Heart left ventricle (tissue), 16 donors: ENCODE results near the gene ELOVL2. TPM values are rescaled to one million over a fixed set of nuclear protein-coding genes. Genes with fewer than 3 reads are reported as not detected.
A peak's percentile ranks its signal among the peaks of the same experiment; 100 is the strongest.

Experiments used
- ATAC-seq, 4 donors: fragments of 200-7000 bp; cut with Tn5 transposase; one replicate each; pipeline ENCODE4 v1.9.1; 2020 to 2022; ENCODE audit warnings: moderate library complexity in 4 of 4, mild to moderate bottlenecking in 3 of 4, moderate number of reproducible peaks in 1 of 4
- DNase-seq, 5 donors: peaks; one replicate each; pipeline ENCODE4 v3.0.0-alpha.2; 2020
- H3K27ac ChIP-seq, 12 donors: fragments of 200-600 bp; sonication (generic) in 4 of 12; one replicate each; pipeline versions ENCODE4 v1.5.0 to v1.8.0; 2016 to 2022; ENCODE audit warnings: mild to moderate bottlenecking in 2 of 12
- H3K27me3 ChIP-seq, 9 donors: fragments of 200-600 bp; sonication (generic) in 2 of 9; one replicate each; pipeline versions ENCODE4 v1.5.1 to v1.8.0; 2016 to 2022; ENCODE audit warnings: mild to moderate bottlenecking in 3 of 9
- H3K36me3 ChIP-seq, 9 donors: fragments of 200-600 bp; sonication (generic) in 2 of 9; one replicate each; pipeline versions ENCODE4 v1.5.0 to v1.8.0; 2018 to 2022; ENCODE audit warnings: mild to moderate bottlenecking in 2 of 9
- H3K4me1 ChIP-seq, 12 donors: fragments of 200-600 bp; sonication (generic) in 4 of 12; one replicate each; pipeline versions ENCODE4 v1.5.0 to v1.8.0; 2016 to 2022; ENCODE audit warnings: mild to moderate bottlenecking in 3 of 12
- H3K4me3 ChIP-seq, 12 donors: fragments of 200-600 bp; sonication (generic) in 4 of 12; one replicate each; pipeline versions ENCODE4 v1.5.0 to v1.8.0; 2017 to 2022; ENCODE audit warnings: mild to moderate bottlenecking in 9 of 12, moderate library complexity in 4 of 12
- H3K9me3 ChIP-seq, 12 donors: fragments of 200-600 bp; sonication (generic) in 4 of 12; one replicate each; pipeline versions ENCODE4 v1.5.0 to v1.8.0; 2016 to 2022; ENCODE audit warnings: mild to moderate bottlenecking in 1 of 12
- POLR2A ChIP-seq, 2 donors: fragments of 450-650 bp; IDR thresholded peaks; one replicate each; pipeline ENCODE4 v1.6.1; 2017; ENCODE audit warnings: antibody characterized with exemption in 2 of 2, mild to moderate bottlenecking in 2 of 2, moderate library complexity in 2 of 2
- WGBS, 4 donors: extraction: QIAGEN DNeasy Blood & Tissue Kit in 2 of 4; methylation state at CpG; one replicate each; pipeline versions ENCODE4 v1.1.5 to v1.1.7; 2013 to 2018; 5-methylcytosine and 5-hydroxymethylcytosine counted together
- intact Hi-C, 10 donors: fragments of 100-400 bp; cut with DNase I; formaldehyde crosslinking; loops; one replicate each; pipeline versions ENCODE4 v1.11.1 to v1.14.2; 2022
- polyA plus RNA-seq, 2 donors: library from polyadenylated mRNA; stranded (reverse); fragments of 200-250 nt; gene quantifications; one replicate each; pipeline ENCODE4 v1.2.3, GENCODE V29; 2013
- total RNA-seq, 9 donors: library from RNA; depleted of rRNA in 2 of 9; stranded (reverse); fragments of >200 nt in 2 of 9; fragmentation: NEBNext Ultra II Directional in 3 of 9; extraction: Animal tissue kit (Norgen Biotek cat#: 25700) in 3 of 9; gene quantifications; one replicate each; pipeline versions ENCODE4 v1.1.0 to v1.2.4, GENCODE V29; 2016 to 2023
- TF ChIP-seq, protein P1 (sequence below), 12 donors: fragments of 200-600 bp; sonication (generic) in 4 of 12; IDR thresholded peaks; one replicate each; pipeline versions ENCODE4 v1.5.0 to v1.8.0; 2018 to 2022; ENCODE audit warnings: antibody characterized with exemption in 12 of 12, mild to moderate bottlenecking in 5 of 12
- donor health status: ischemic (EF 13 %, LVEDD 7.1; RV severe dilation, severe dysfunction).
- donor health status: healthy with polysubstance abuse.
- donor health status: DM: no; HTN: yes; CAD: no.
- donor health status: DM: no; HTN: no; CAD: no.
- donor health status: ischemic (EF 25% LVEDD 6.9; RV normal size, moderate dysfunction).
- donor health status: ischemic (EF 25% LVEDD 5.7; RV mildly dilated, moderate dysfunction).
- donor health status: healthy.
- donor health status: DM: yes; HTN: yes; CAD: no.
- donor health status: ischemic (EF 35%, LVEDD 5.7; RV mildly dilated, moderate dysfunction).
- donor health status: nonischemic (EF 11% LVEDD 7.7; RV severe dilation, severe dysfunction).
- donor health status: DM: yes; HTN: yes; CAD: no.
- donor health status: PGD.
- donor health status: ischemic (EF 29% LVEDD 5.4; RV normal size, mild dysfunction).
- donor health status: nonischemic (EF 23%, LVEDD 6.1; RV moderate dilation, normal function).

Gene ELOVL2
- total and polyA plus RNA-seq, 11 donors = 1.1 to 6.1 (median 1.6) TPM

DNA sequence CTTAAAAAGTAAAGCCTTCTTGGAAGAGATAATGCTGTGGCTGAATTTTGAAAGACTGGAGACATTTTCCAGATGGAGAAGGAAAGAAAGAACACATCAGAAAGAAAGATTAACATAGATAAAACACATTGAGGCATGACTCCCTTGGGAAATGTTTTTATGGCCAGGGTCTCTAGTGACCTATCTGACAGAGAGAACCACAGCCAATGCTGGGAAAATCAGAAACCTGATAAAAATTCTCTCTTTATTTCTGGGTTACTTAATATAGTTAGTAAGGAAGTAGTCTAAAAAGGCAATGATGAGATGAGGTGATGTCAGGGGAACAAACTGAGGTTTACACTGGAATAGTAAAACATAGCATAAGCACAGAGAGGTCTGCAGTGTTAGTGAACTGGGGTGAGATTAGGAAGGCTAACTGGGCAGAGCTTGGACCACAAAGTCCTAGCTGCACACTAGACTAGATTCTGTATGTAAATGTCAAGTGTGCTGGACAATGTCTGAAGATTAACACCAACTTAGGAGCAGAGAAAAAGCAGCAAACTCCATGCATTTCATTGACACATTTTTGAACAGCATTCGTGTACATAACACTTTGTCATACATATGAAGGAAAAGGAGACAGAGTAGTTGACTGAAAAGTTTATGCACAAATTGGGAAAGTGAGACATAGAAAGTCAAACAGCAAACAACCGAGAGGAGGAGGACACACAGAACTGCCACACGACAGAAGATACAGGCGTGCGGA is 31.0 kb downstream of the ELOVL2 start:
- Histone ChIP-seq H3K27me3 (peaks cover 0 to 14% (median 0%) of the 10 kb centered on the region in 9 donors), H3K27ac (peak overlapping the region in 1 of 12 donors; percentile 8), H3K4me1 (peaks cover 0 to 29% (median 6%) of the 10 kb centered on the region in 12 donors), H3K4me3 (no peak overlapping the region), H3K36me3 (no peaks in the 10 kb centered on the region), H3K9me3 (no peaks in the 10 kb centered on the region)
- DNase-seq (no peak), ATAC-seq (peak in 1 of 4 donors; percentile 39)
- TF ChIP-seq, protein P1, sequence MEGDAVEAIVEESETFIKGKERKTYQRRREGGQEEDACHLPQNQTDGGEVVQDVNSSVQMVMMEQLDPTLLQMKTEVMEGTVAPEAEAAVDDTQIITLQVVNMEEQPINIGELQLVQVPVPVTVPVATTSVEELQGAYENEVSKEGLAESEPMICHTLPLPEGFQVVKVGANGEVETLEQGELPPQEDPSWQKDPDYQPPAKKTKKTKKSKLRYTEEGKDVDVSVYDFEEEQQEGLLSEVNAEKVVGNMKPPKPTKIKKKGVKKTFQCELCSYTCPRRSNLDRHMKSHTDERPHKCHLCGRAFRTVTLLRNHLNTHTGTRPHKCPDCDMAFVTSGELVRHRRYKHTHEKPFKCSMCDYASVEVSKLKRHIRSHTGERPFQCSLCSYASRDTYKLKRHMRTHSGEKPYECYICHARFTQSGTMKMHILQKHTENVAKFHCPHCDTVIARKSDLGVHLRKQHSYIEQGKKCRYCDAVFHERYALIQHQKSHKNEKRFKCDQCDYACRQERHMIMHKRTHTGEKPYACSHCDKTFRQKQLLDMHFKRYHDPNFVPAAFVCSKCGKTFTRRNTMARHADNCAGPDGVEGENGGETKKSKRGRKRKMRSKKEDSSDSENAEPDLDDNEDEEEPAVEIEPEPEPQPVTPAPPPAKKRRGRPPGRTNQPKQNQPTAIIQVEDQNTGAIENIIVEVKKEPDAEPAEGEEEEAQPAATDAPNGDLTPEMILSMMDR (IDR thresholded peaks at IDR 0.05) = no peak
- TF ChIP-seq POLR2A (IDR thresholded peaks at IDR 0.05) = no peak
- WGBS, 4 donors = 83 to 86% (median 84%) methylated on average over 5 of the region's 5 CpGs
- intact Hi-C loops = no loop called here

DNA sequence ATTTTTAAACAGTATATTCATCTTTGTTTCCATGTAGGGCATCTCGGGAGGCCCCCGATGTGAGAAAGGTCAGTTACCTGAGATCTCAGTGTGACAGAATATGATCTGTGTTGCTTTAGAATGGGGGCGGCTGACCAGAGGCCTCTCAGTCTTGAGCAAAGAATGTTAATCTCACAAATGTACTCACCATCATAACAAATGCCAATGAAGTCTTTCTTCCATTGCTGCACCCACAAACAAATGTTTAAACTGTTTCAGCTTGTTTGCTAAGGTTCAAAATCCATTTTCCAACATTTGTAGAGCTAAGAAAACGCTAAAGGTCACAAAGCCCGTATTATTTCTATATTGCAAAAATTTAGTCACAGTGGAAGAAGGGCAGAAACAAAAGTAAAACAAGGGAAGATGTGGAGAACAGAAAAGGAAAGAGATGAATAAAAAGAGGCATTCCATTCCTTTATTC is 31.8 kb downstream of the ELOVL2 start:
- intact Hi-C loops = no loop called here
- H3K4me1 ChIP-seq = peaks cover 0 to 29% (median 7%) of the 10 kb centered on the region in 12 donors
- DNase-seq (no peak), ATAC-seq (no peak)
- 63 to 76% (median 72%) methylated on average over 5 of the region's 5 CpGs for WGBS, 4 donors
- no peak overlapping the region for H3K4me3 ChIP-seq
- no peaks in the 10 kb centered on the region for H3K9me3 ChIP-seq
- peaks cover 0 to 14% (median 0%) of the 10 kb centered on the region in 9 donors for H3K27me3 ChIP-seq
- no peak for TF ChIP-seq POLR2A (IDR thresholded peaks at IDR 0.05)
- TF ChIP-seq, protein P1 (IDR thresholded peaks at IDR 0.05) = no peak
- peak overlapping the region in 2 of 12 donors; percentile 15 to 25 for H3K27ac ChIP-seq
- no peaks in the 10 kb centered on the region for H3K36me3 ChIP-seq

DNA sequence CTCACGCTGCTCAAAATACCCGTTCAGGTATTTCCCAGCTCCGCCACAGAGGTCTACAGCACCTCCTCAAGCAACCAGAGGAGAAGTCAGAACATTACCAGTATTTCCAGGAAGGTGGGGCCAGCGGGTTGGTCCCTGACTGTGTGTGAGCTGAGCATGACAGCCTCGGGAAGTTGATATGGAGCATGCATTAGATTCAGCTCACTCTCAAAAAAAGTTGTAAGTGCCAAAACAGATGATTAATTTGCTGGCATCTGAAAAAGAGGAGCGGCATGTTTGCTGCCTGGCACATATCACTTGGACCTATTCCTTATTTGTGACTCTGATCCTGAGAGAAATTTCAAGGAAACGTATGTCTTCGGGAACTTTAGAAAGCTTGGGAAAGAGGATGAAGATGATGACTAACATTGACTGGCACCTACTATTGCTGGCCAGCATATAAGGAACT is 32.3 kb downstream of the ELOVL2 start:
- DNase-seq = no peak
- peaks cover 0 to 29% (median 7%) of the 10 kb centered on the region in 12 donors for H3K4me1 ChIP-seq
- no peaks in the 10 kb centered on the region for H3K9me3 ChIP-seq
- no peak for TF ChIP-seq POLR2A (IDR thresholded peaks at IDR 0.05)
- TF ChIP-seq, protein P1 (IDR thresholded peaks at IDR 0.05) = no peak
- WGBS, 4 donors = 44 to 55% (median 48%) methylated on average over 8 of the region's 8 CpGs
- intact Hi-C loops = no loop called here
- H3K4me3 ChIP-seq = no peak overlapping the region
- no peak for ATAC-seq
- H3K36me3 ChIP-seq = no peaks in the 10 kb centered on the region
- H3K27me3 ChIP-seq = peaks cover 0 to 14% (median 0%) of the 10 kb centered on the region in 9 donors
- H3K27ac ChIP-seq = no peak overlapping the region

DNA sequence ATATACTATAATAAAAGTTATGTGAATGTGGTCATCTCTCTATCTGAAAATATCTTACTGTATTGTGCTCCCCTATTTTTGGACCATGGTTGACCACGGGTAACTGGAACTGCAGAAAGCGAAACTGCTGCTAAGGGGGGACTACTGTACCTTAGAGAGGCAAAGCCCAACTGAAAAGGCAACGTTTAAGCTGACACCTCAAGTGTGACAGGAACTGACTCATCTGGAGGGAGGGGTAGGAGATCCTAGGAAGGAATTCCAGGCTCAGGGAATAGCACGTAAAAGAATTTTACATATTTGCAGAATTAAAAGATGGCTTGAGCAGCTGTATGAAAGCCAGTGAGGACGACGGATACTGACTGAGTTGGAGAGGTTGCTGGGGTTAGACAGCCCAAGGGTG is 34.8 kb downstream of the ELOVL2 start:
- intact Hi-C loops = loop anchor here in 1 of 10 donors (5.0 kb wide), 1 partner anchor 47 kb away; no protein-coding TSS in a partner anchor
- Histone ChIP-seq H3K27me3 (peaks cover 0 to 14% (median 0%) of the 10 kb centered on the region in 9 donors), H3K4me3 (no peak overlapping the region), H3K4me1 (peaks cover 0 to 29% (median 7%) of the 10 kb centered on the region in 12 donors), H3K9me3 (no peaks in the 10 kb centered on the region), H3K27ac (peak overlapping the region in 2 of 12 donors; percentile 19 to 40), H3K36me3 (no peaks in the 10 kb centered on the region)
- ATAC-seq = peak in 1 of 4 donors; percentile 42
- 43 to 52% (median 46%) methylated on average over 6 of the region's 6 CpGs for WGBS, 4 donors
- no peak for DNase-seq
- TF ChIP-seq, protein P1 (IDR thresholded peaks at IDR 0.05) = no peak
- no peak for TF ChIP-seq POLR2A (IDR thresholded peaks at IDR 0.05)
